DLD1 (cell line): ENCODE measurements around the gene SLC22A3.

Source experiments
- in situ Hi-C: cut with HindIII; loops from 2 replicates; pipeline ENCODE4 v1.10.0; 2017; ENCODE audit warnings: low sequenced_read_pairs

SLC22A3 gene

DNA sequence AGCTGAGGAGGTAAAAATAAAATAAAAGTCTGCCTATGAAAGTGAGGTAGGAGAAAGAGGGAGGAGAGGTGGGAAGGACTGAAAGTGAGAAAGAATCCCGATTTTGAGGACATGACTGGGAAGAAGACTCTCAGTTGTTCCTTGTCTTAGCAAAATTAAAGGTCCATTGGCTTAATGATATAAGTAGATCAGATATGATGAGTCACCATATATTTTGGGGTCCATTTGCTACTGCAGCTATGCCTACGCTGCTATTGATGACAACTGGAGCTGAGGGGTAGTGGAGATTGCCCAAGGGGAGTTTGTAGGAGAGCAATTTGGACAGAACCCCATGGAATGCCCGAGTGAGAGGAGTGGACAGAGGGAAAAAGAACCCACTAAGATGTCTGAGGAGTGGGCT is 15.1 kb upstream of the SLC22A3 start:
- in situ Hi-C loops = no loop called here

DNA sequence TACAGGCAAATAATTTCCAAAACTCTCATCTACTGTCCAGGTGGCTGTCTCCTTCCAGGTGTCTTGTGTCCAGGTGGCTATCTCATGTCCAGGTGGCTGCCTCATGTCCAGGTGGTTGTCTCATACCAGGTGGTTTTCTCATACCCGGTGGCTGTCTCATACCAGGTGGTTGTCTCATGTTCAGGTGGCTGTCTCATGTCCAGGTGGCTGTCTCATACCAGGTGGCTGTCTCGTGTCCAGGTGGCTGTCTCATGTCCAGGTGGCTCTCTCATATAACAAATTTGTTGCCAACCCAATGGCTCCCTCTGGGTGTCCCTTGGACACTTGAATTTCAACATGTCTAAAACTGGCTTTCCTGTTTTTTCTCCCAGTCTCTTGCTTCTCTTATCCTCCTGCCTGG is 14.3 kb upstream of the SLC22A3 start:
- in situ Hi-C loops = no loop called here

DNA sequence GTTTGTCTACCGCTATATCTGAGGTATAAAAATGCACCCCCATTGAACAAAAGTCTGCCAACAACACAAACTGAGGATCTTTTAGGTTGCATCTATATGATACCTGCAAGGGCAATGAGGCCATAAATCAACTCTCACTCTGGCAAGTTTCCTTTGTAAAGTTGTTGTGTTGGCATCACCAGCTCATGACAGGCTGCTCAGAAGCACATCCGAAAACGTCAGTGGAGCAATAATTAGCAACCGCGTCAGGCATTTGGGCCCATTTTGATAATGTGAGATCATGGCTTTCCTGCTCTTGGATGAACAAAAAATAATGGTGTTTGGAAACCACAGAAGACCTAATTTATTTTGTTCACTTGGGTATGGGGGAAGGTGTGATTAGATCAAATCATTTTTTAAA is 12.0 kb upstream of the SLC22A3 start:
- in situ Hi-C loops = no loop called here

DNA sequence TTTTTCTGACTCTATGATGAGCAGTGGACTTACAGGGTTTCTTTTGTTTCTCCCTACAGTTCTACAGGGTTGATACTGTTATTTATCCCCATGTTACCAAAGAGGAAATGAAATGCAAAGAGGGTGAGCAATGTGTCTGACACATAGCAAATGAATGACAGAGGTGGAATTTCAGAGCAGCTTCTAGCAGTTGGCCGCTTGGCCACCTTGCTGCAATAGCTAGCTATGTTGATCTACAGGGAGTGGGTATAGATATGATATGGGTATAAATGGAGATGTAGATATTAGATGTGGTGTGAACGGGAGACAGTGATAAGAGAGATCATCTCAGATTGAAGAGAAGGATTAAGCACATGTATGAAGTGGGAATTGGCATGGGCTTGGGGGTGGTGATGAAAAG is 10.9 kb upstream of the SLC22A3 start:
- in situ Hi-C loops = no loop called here

DNA sequence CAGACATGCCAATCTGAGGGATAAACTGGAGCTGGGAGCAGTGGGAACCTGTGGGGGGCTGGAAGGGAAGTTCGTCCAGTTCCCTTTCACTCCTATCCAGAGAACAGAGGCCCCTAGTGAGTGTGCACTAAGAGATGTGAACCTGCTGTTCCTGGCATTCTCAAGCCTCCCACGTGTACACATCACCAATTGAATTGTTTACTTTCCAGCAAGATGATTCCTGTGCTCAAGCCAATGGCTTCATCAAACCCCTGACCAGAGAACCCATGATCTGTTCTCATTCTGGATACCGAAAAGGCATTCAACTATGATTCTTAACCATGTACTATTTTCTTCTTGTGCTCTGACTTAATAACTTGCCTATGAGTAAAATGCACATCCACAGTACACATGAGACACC is 10.2 kb upstream of the SLC22A3 start:
- in situ Hi-C loops = no loop called here

DNA sequence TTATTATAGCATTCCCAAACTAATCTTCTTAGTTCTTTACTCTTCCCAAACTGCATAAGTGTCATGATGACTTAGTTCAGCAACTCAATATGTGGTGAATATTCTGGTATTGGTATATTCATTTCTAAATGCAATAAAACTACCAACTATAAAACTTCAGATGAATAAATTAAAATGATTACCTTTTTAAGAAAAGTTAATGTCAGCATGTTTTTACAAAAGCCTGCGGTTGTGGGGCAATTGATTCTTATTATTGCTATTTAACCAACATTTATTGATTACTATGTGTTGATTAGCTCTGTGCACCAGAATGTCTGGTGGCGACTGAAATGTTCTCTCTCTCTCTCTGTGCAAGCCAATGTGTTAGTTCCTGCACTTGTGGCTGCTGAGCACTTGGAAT is 5.0 kb upstream of the SLC22A3 start:
- in situ Hi-C loops = no loop called here

DNA sequence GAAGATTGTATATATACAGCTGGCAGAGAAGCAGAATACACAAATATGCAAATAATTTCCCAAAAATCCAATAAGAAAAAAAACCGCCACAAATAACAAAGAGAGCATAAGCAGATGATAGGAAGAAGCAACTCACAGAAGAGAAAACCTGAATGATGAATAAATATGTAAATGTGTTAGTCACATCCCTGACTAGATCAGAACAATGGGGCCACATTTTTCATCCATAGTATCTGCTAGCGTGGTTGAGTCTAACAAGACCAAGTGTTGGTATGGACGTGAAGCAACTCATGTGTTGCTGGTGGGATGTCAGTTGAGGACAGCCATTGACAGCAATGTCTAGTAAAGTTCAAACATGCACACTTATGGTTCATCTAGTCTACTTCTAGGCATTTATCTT is 3.9 kb upstream of the SLC22A3 start:
- in situ Hi-C loops = no loop called here

DNA sequence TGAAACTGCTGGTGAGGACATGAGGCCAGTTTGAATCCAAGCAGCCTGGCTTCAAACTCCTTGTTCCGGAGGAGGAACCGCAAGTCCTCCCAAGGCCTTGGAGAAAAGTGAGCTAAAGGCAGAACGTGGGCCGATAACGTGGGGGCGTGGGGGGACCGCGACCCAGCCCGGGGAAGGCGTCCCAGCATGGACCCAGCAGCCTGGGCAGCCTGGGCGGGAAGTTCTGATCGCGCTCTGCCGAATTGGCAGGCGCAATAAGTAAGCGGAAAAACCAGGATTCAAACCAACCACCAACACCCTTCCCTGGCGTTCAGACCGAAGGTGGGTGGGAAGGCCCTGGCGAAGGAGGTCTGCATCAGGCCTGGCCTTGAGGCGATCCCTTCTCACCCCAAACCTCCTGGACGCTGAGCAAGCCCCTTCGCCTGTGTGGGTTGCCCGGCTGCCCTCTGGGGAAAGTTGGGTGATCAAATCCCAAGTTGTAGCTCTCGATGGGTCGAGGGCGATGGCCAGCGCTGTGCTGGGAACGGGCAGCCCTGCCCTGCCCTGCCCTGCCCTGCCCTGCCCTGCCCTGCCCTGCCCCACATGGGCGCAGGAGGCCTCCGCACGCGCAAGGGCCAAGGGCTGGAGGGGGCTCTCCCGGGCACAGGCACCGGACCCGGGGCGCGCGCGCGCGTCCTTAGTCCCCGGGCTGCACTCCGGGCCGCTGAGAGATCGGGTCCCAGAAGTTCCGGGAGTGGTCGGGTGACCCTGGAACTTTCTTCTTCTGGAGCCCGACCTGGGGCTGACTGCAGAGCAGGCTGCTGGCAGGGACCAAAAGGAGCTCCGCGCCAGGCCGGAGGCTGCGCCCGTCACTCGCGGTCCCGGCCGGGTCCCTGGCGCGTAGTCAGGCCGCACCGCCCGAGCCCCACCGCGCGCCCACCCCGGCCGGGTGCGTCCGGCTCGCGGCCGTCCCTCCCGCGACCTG is 637 bp upstream of the SLC22A3 start:
- in situ Hi-C loops = no loop called here

DNA sequence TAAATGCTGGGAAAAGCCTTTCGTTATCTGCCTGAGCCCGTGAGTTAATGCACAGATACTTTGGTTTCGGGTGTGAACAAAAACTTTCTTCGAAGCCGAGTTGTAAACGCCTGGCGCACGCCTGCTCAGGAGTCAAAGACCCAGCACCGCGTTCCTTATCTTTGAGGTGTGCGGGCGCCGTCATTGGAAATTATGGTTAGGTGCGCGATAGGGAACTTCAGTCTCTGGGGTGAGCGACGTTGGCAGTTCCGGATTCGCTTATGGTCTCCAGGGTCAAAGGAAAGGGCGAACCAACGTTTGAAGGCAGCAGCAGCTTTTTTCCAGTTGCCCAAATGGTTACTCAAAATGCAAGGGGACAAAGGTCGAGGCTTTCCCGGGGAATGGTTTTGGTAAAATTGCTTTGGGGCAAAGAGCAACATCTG is 853 bp downstream of the SLC22A3 start:
- in situ Hi-C loops = no loop called here

DNA sequence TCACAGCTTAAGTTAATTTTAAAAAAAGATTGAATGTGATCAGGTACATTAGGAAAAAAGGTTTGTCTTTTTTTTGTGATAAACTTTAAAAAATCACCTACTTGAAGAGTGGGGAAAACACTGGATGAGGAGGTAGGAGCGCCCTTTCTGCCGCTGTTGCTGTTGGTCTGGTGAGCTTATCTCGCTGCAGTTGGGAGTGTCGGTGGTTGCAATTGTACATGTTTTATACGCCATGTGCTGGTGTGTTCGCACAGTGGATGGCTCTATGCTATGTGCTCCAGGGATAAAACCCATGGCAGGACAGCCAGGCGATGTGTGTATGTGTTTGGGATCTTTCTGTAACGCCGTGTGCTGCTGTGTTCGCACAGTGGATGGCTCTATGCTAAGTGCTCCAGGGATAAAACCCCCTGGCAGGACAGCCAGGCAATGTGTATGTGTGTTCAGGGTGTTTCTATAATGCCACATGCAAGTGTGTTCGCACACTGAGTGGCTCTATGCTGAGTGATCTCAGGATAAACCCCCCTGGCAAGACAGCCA is 1.7 kb downstream of the SLC22A3 start:
- in situ Hi-C loops = no loop called here

DNA sequence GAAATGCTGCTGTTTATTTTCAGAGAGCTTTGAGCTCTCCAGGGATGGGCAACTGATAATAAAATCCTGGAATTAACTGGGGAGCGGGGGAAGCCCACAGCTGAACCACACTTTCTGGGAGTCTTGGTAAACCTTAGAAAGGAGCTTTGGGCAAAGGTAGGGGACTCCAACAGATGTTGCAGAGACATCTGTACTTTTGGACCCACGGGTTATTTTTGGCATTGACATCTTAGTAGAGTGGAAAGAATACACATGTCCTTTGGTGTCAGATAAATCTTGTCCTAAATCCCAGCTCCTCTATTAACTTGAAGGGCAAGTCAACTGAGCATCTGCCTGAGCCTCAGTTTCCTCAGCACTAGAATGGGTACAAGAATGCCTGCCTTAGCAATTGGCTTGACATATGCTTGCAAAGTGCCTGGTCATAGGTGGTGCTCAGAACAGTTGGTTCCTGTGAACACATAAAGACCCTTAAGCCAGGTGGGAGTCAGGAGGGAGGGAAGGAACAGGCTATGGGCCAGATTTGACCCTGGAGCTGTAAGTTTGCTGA is 5.8 kb downstream of the SLC22A3 start:
- in situ Hi-C loops = no loop called here

DNA sequence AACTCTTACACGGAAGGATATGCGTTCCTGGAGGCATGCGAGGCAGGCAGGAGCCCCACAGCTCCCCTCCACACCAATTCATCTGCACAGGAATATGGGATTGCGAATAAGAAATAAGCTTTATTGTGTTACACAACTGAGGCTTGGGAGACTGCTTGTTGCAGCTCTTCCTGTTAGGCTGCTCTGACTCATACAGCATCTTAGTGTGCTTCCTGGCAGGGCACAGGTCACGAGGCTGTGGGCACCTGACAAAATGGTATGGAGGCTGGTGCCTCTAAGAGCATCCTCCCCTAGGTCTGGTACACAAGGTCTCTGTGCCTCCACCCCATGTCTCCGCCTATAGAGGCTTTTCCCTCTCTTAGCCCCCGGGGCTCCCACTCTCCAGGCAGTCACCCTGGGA is 6.8 kb downstream of the SLC22A3 start:
- in situ Hi-C loops = no loop called here

DNA sequence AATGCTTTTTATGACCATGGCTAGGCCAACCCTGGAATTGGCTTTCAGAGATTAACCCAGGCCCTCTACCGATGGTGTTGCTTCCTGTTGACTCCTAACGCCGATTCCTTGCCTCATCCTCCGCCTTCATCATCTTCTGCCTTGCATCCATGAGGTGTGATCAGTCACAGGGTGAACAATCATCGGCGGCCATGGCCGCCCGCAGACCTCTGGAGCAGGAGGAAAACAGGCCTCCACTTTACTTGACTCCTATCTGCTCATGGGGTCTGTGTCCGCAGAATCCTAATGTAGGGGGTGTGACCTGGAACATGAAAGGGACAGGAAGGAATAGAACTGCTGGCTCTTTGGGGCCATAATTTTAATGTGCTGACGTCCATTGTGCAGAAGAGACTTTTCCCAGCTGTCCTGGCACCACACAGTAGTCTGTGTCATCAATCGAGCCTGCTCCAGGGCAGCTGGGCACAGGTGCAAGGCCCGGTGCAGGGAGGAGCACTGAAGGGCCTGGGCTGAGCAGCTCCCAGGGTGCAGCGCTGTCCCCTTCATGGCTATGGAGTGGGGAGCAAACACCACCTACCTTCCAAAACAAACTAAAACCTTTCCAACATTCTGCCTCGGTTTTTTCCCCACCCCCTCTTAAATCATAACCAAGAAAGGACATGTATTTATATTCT is 8.0 kb downstream of the SLC22A3 start:
- in situ Hi-C loops = no loop called here

DNA sequence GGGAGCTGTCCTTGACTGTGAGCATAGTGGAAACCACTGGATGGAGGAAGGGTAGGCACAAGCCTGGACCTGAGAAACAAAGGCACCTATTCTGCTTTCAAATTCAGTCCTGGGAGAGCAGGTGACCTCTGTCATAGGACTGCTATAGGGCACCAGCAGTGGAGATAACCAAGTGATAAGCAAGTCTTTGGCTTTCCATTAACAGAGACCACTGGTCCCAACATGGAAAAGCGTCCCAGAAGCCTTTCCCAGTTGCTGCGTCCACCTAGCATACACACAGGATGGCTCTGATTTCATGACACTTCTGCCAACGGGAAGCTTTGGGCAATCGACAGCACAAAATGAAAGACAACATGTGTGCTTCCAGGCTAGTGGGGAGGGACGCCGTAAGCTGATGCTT is 8.9 kb downstream of the SLC22A3 start:
- in situ Hi-C loops = no loop called here

DNA sequence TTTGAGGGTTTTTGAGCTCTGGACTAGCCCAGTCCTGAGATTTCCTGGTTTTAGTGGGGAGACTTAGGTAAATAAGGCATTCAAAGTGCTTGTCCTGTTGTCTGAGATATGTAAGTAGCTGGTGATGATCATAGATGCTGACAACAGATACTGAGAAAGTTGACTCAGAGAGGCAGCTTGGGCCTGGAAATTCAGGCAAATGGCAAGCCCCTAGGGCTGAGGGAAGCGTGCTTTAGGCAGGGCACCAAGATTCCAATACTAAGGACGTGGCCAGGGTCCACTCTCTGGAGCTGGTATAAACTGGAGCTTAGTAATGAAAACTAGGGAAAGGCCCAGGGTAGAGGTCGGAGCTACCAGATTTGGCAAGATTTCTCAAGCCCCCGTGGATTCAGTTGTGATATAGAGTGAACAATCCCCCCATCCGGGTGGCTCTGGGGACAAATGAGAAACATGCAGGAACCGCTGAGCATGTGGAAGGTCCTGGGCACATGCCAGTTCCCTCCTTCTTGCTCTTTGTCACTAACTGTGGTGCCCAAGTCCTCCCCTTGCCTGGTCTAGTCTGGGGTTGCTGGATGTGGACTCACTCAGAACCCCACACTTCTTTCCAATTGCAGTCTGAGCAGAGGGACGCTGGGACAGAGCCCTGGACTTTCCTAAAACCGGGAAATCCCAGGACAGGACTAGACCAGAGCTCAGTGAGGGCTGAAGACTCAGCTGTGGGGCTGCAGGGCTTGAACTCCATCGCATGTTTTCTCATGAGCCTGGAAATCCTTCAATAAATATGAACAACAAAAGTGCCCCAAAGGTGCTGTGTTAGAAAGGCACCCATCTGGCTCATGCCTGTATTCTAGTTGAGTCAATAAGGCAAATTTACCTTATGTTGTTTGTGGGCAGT is 10.3 kb downstream of the SLC22A3 start:
- in situ Hi-C loops = no loop called here

DNA sequence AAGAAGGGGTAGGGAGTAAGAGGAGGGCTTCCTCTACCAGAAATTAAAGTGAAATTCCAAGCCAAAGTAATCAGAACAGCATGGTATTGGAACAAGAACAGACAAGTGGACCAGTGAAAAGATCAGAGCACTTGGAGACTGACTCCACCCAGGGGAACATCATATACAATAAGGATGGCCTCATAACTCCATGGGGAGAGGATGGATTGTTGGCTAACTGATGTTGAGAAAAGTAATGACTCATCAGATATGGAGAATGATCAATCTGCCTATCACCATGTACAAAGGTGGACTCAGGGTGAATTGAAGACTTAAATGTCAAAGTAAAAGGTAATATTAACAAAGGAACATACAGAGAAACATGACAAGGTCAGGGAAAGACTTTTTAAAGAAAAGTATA is 12.8 kb downstream of the SLC22A3 start:
- in situ Hi-C loops = no loop called here

DNA sequence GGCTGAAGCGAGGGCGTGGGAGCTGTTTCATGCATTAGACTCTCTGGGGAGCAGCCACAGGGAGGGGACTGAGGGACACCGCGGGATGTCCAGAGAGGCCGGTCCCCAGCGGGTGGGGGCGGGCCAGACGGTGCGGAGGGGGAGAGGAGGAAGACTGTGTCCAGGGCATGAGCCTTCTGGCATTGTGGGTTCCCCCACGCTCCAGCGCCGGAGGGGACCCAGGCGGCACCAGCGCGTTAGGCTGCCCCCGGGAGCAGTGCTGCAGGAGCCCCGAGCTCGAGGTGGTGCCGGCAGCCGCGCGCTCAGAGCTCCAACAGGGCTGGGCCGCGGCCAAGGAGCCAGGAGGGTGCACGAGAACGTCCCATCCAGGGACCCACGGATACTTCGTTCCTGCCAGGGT is 14.4 kb downstream of the SLC22A3 start:
- in situ Hi-C loops = no loop called here

DNA sequence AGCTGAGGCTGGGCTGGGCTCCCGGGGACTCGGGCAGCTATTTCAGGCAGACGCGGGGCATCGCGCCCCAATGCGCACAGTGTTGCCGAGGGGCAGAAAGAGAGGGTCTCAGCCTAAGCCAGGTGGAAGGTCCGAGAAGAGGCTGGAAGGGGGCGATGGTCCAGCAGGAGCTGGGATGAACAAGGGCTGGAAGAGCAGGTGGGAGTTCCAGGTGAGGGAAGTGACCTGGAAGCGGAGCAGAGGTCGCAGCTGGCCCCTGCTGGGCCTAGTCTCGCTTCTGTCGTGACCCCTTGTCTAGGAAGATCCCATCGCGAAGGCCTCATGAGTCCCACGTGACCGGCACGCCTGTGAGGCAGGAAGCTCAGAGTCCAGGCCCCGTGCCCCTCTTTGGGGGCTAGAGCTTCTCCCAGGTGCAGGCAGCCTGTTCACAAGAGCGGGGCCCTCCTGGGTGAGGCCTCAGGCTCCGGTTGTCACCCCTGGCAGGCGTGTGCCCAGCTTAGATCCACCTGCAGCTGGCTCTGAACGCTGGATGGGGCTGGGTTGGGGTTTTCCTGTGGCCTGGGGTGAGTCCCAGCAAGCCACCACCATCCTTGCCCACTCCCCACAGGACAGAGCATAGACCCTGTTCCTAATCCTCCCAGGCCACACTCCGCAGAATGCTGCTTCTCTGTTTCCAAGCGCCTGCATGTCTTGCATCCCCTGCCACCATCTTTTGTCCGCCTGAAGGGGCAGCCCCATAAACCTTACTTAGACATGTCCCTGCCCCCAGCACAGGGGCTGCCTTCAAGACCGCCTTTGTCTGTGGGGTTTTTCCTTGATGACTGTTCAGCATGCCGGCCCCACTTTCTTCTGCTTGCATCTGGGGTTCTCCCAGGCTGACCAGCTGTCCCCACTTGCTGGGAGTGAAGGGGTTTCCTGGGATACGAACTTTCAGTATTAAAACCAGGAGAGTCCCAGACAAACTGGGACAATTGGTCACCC is 15.1 kb downstream of the SLC22A3 start:
- in situ Hi-C loops = no loop called here

DNA sequence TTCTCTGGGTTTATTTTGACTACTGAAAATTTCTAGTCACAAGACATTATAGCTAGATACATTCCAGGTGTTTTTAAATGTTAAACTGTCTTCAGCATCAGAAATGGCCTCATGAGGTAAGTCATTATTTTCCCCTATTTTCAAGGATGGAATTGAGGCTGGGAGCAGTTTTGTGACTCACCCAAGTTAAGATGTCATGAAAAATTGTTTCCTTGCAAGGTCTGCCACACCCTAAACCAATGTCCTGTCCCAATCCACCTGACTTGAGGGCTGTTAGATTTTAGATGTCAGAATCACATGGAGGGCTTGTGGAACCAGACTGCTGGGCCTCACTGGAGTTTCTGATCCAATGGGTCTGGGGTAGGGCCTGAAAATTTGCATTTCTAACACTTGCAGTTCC is 16.9 kb downstream of the SLC22A3 start:
- in situ Hi-C loops = no loop called here
